ENCODE measurements around the gene AFF3. TPM values are rescaled to one million over a fixed set of nuclear protein-coding genes. Genes with fewer than 3 reads are reported as not detected.

The AFF3 gene
- total RNA-seq, 1 experiment from 2014 or later: 0.61 TPM

DNA sequence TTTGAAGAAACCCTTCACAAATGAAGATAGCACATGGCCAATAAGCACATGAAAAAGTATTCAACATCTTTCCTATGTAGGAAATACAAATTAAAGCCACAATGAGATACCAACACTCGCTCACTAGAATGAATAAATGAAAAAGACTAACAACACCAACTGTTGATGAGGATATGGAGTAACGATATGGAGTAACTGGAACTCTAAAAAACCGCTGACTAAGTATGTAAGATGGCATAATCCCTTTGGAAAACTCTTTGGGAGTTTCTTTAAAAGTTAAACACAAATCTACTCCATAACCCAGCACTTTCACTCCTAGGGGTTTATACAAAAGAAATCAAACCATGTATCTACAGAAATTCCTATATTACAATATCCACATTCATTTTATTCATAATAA is 220.5 kb downstream of the AFF3 start:
- H3K9ac ChIP-seq (ENCODE audit: low read length): no peak overlapping the region
- CTCF ChIA-PET: no interaction called here
- DNase-seq (ENCODE audit: low read depth, low spot score) (no peak), ATAC-seq (no peak)
- H3K4me3 ChIP-seq (replicated peaks in 1 of 2; ENCODE audit: low read depth in 1 of 2, low read length in 2 of 2): no peak overlapping the region
- intact Hi-C loops (cut with micrococcal nuclease): no loop called here
- H3K9me3 ChIP-seq (ENCODE audit: control insufficient read depth in 1 of 2, insufficient read depth in 1 of 2, low read depth in 1 of 2, low read length in 2 of 2): no peaks in the 10 kb centered on the region
- TF ChIP-seq JUND (IDR thresholded peaks at IDR 0.05): no peak
- no peak for TF ChIP-seq CBX3 (IDR thresholded peaks at IDR 0.05; ENCODE audit: low read depth)
- no peak for TF ChIP-seq EGR1 (IDR thresholded peaks at IDR 0.05; ENCODE audit: low read depth)
- no peak for TF ChIP-seq CEBPB (IDR thresholded peaks at IDR 0.05; ENCODE audit: low read depth)
- TF ChIP-seq TCF7L2 (IDR thresholded peaks at IDR 0.05; ENCODE audit: borderline replicate concordance, extremely low read depth, insufficient read depth, insufficient read length): no peak
- TF ChIP-seq ELF1 (IDR thresholded peaks at IDR 0.05; ENCODE audit: borderline replicate concordance, low read depth): no peak
- TF ChIP-seq ZNF274 (IDR thresholded peaks at IDR 0.05; ENCODE audit: low read depth, low read length): no peak
- TF ChIP-seq, protein P1, sequence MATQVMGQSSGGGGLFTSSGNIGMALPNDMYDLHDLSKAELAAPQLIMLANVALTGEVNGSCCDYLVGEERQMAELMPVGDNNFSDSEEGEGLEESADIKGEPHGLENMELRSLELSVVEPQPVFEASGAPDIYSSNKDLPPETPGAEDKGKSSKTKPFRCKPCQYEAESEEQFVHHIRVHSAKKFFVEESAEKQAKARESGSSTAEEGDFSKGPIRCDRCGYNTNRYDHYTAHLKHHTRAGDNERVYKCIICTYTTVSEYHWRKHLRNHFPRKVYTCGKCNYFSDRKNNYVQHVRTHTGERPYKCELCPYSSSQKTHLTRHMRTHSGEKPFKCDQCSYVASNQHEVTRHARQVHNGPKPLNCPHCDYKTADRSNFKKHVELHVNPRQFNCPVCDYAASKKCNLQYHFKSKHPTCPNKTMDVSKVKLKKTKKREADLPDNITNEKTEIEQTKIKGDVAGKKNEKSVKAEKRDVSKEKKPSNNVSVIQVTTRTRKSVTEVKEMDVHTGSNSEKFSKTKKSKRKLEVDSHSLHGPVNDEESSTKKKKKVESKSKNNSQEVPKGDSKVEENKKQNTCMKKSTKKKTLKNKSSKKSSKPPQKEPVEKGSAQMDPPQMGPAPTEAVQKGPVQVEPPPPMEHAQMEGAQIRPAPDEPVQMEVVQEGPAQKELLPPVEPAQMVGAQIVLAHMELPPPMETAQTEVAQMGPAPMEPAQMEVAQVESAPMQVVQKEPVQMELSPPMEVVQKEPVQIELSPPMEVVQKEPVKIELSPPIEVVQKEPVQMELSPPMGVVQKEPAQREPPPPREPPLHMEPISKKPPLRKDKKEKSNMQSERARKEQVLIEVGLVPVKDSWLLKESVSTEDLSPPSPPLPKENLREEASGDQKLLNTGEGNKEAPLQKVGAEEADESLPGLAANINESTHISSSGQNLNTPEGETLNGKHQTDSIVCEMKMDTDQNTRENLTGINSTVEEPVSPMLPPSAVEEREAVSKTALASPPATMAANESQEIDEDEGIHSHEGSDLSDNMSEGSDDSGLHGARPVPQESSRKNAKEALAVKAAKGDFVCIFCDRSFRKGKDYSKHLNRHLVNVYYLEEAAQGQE (IDR thresholded peaks at IDR 0.05; ENCODE audit: low read depth): no peak
- no peak for TF ChIP-seq SRF (IDR thresholded peaks at IDR 0.05; ENCODE audit: low read depth)
- TF ChIP-seq, protein P2, sequence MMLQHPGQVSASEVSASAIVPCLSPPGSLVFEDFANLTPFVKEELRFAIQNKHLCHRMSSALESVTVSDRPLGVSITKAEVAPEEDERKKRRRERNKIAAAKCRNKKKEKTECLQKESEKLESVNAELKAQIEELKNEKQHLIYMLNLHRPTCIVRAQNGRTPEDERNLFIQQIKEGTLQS (IDR thresholded peaks at IDR 0.05): no peak
- TF ChIP-seq EZH2phosphoT487 (IDR thresholded peaks at IDR 0.05; ENCODE audit: borderline replicate concordance): no peak
- no peak for TF ChIP-seq POLR2A (IDR thresholded peaks at IDR 0.05; ENCODE audit: borderline replicate concordance, extremely low read depth, insufficient read depth, insufficient read length)
- TF ChIP-seq FOSL1 (IDR thresholded peaks at IDR 0.05; ENCODE audit: low read depth): no peak
- TF ChIP-seq EZH2 (IDR thresholded peaks at IDR 0.05): no peak
- TF ChIP-seq, protein P3, sequence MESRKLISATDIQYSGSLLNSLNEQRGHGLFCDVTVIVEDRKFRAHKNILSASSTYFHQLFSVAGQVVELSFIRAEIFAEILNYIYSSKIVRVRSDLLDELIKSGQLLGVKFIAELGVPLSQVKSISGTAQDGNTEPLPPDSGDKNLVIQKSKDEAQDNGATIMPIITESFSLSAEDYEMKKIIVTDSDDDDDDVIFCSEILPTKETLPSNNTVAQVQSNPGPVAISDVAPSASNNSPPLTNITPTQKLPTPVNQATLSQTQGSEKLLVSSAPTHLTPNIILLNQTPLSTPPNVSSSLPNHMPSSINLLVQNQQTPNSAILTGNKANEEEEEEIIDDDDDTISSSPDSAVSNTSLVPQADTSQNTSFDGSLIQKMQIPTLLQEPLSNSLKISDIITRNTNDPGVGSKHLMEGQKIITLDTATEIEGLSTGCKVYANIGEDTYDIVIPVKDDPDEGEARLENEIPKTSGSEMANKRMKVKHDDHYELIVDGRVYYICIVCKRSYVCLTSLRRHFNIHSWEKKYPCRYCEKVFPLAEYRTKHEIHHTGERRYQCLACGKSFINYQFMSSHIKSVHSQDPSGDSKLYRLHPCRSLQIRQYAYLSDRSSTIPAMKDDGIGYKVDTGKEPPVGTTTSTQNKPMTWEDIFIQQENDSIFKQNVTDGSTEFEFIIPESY (IDR thresholded peaks at IDR 0.05; ENCODE audit: extremely low read depth, insufficient replicate concordance, low read length): no peak
- H2AFZ ChIP-seq (ENCODE audit: low read depth, low read length, poor library complexity, severe bottlenecking): no peak overlapping the region
- H3K4me1 ChIP-seq (ENCODE audit: control insufficient read depth in 1 of 2, insufficient read depth in 2 of 2, low read length in 2 of 2): no peaks in the 10 kb centered on the region
- no peak overlapping the region for H3K4me2 ChIP-seq (ENCODE audit: low read length)
- no peaks in the 10 kb centered on the region; the same call in 1 of the 2 replicates for H4K20me1 ChIP-seq (ENCODE audit: insufficient read depth)
- H3K27ac ChIP-seq (ENCODE audit: low read depth, low read length): no peak overlapping the region
- POLR2A ChIA-PET: no interaction called here
- no peaks in the 10 kb centered on the region for H3K9me2 ChIP-seq (ENCODE audit: insufficient read depth)
- H3K36me3 ChIP-seq (ENCODE audit: control insufficient read depth in 1 of 2, insufficient read depth in 2 of 2, low read length in 2 of 2): no peaks in the 10 kb centered on the region
- RAD21 ChIA-PET (ENCODE audit: low non-redundant PET in 1 of 2, low total read pairs in 2 of 2, uncharacterized antibody in 2 of 2, unreplicated experiment in 2 of 2): no interaction called here
- peaks cover 69% of the 10 kb centered on the region for H3K27me3 ChIP-seq (ENCODE audit: insufficient read depth, low read length)
- H3K79me2 ChIP-seq (ENCODE audit: insufficient read depth, low read length): no peaks in the 10 kb centered on the region
- no TSS peak for BruUV-seq (replicated peaks)

All from HCT116 (cell line).